GM12878 (cell line): Measurements from ENCODE around the gene TNFAIP8L1. TPM values are rescaled to one million over a fixed set of nuclear protein-coding genes. Genes with fewer than 3 reads are reported as not detected.

Source experiments
- BCL11A ChIP-seq: IDR thresholded peaks from 2 replicates; pipeline ENCODE4 v1.6.1; 2011; ENCODE audit warnings: low read depth, low read length
- BCLAF1 ChIP-seq: fragments of 450-650 bp; IDR thresholded peaks from 2 replicates; pipeline ENCODE4 v1.6.1; 2017; ENCODE audit warnings: antibody characterized with exemption, mild to moderate bottlenecking, moderate library complexity
- CTCF ChIP-seq, 3 experiments: IDR thresholded peaks in 2 of 3; conservative IDR thresholded peaks in 1 of 3; 2 replicates each; pipeline ENCODE4 v1.5.1; 2011; ENCODE audit warnings: low read depth in 3 of 3, low read length in 3 of 3, mild to moderate bottlenecking in 3 of 3, control low read depth in 2 of 3, moderate library complexity in 2 of 3, inconsistent platforms in 1 of 3, mixed read lengths in 1 of 3; ENCODE audit not compliant: control insufficient read depth in 2 of 3, insufficient read depth in 1 of 3; ENCODE audit errors: extremely low read depth in 1 of 3
- FOS ChIP-seq: IDR thresholded peaks from 3 replicates; pipeline ENCODE4 v1.6.1; 2011; ENCODE audit warnings: borderline replicate concordance; ENCODE audit not compliant: insufficient read length; ENCODE audit errors: extremely low read depth
- HDAC6 ChIP-seq: fragments of 200-600 bp; sonication (generic); IDR thresholded peaks from one replicate; pipeline ENCODE4 v1.8.0; 2017; ENCODE audit warnings: antibody characterized with exemption; ENCODE audit not compliant: unreplicated experiment
- HDGF ChIP-seq: fragments of 450-650 bp; IDR thresholded peaks from 2 replicates; pipeline ENCODE4 v1.6.1; 2016; ENCODE audit warnings: antibody characterized with exemption
- HSF1 ChIP-seq: fragments of 150-350 bp; IDR thresholded peaks from 2 replicates; pipeline ENCODE4 v1.6.1; 2014; ENCODE audit warnings: mild to moderate bottlenecking, low read depth, low read length
- MYC ChIP-seq: IDR thresholded peaks from 2 replicates; pipeline ENCODE4 v1.6.1; 2011; ENCODE audit warnings: mild to moderate bottlenecking, low read length, moderate library complexity, inconsistent platforms; ENCODE audit not compliant: insufficient read depth, insufficient replicate concordance, insufficient read length, severe bottlenecking
- NRF1 ChIP-seq: conservative IDR thresholded peaks from 2 replicates; pipeline ENCODE4 v1.6.1; 2011; ENCODE audit warnings: mild to moderate bottlenecking, low read depth, low read length, improper control_type of control experiment
- POU2F2 ChIP-seq: IDR thresholded peaks from 3 replicates; pipeline ENCODE4 v1.6.1; 2011; ENCODE audit warnings: low read depth, mild to moderate bottlenecking, low read length, borderline replicate concordance
- RAD51 ChIP-seq: fragments of 450-650 bp; IDR thresholded peaks from 2 replicates; pipeline ENCODE4 v1.6.1; 2016; ENCODE audit warnings: moderate library complexity, mild to moderate bottlenecking, inconsistent platforms
- RELB ChIP-seq: fragments of 450-650 bp; IDR thresholded peaks from 2 replicates; pipeline ENCODE4 v1.6.1; 2017; ENCODE audit warnings: low read depth, mild to moderate bottlenecking, moderate library complexity
- YY1 ChIP-seq: IDR thresholded peaks from 2 replicates; pipeline ENCODE4 v1.6.1; 2011; ENCODE audit warnings: low read depth, mild to moderate bottlenecking, low read length
- ZNF622 ChIP-seq: fragments of 450-650 bp; IDR thresholded peaks from 2 replicates; pipeline ENCODE4 v1.6.1; 2017; ENCODE audit warnings: mild to moderate bottlenecking, inconsistent platforms
- ZNF687 ChIP-seq: fragments of 450-650 bp; IDR thresholded peaks from 2 replicates; pipeline ENCODE4 v1.6.1; 2017; ENCODE audit warnings: mild to moderate bottlenecking, moderate library complexity
- polyA plus RNA-seq, 11 experiments: library from polyadenylated mRNA; depleted of rRNA in 4 of 11; unstranded in 6 of 11; stranded (reverse) in 5 of 11; fragments of >200 nt; fragmentation: Nextera tagmentation in 4 of 11; fragmentation: Illumina TruSeq in 1 of 11; extraction: Ambion mirVana in 4 of 11; extraction: Trizol in 1 of 11; gene quantifications; 1 replicate in 1 of 11; 2 replicates in 10 of 11; pipeline versions ENCODE4 v1.2.1 to v1.2.3, GENCODE V29; 2011 to 2016; ENCODE audit warnings: inconsistent platforms in 2 of 11, missing spikeins in 2 of 11, low read depth in 1 of 11
- total RNA-seq, 4 experiments: library from RNA; depleted of rRNA in 3 of 4; stranded (reverse); fragments of >200 nt in 3 of 4; fragmentation: Illumina TruSeq in 1 of 4; extraction: Trizol in 1 of 4; gene quantifications; 2 replicates each; pipeline versions ENCODE4 v1.2.1 to v1.2.3, GENCODE V29; 2013 to 2021

The TNFAIP8L1 gene
- total and polyA plus RNA-seq, 10 of the 15 experiments (the other 5 are each of a cell fraction or from before 2014, with no cell fraction given), result 0.93 to 12.7 (median 8.6) TPM

- TF ChIP-seq BCLAF1 (no peak), RAD51 (no peak), HDAC6 (no peak), ZNF687 (no peak), YY1 (0 out of 2 replicates have a peak, but pooled peaks have one; percentile 18), POU2F2 (no peak), RELB (no peak), MYC (no peak), BCL11A (no peak), ZNF622 (no peak), FOS (no peak), CTCF (IDR thresholded peaks at IDR 0.05 in 2 of 3, conservative IDR thresholded peaks at IDR 0.05 in 1 of 3; ENCODE audit: control insufficient read depth in 2 of 3, extremely low read depth in 1 of 3, insufficient read depth in 1 of 3, low read depth in 3 of 3, low read length in 3 of 3) (peak; percentile 78 to 86 (median 86)), HSF1 (no peak), HDGF (no peak), NRF1 (no peak)
Observed at GRCh38 chr19:4636151-4636717, 3.1 kb upstream of the TNFAIP8L1 start (continued).
